IMR-90 (cell line): ENCODE data around the gene CLCNKA.

ENCODE experiments used
- MAFK ChIP-seq: IDR thresholded peaks from 2 replicates; pipeline ENCODE4 v1.6.1; 2012; ENCODE audit warnings: low read depth, low read length, improper control_type of control experiment
- MXI1 ChIP-seq: IDR thresholded peaks from 2 replicates; pipeline ENCODE4 v1.6.1; 2012; ENCODE audit warnings: low read depth, mild to moderate bottlenecking, low read length, moderate library complexity, borderline replicate concordance
- POLR2A ChIP-seq: IDR thresholded peaks from 2 replicates; pipeline ENCODE4 v1.6.1; 2012; ENCODE audit warnings: mild to moderate bottlenecking, low read depth, low read length
- SMC3 ChIP-seq: fragments of 150-350 bp; IDR thresholded peaks from 2 replicates; pipeline ENCODE4 v1.6.1; 2016; ENCODE audit warnings: low read depth, mild to moderate bottlenecking, antibody characterized with exemption, low read length, moderate library complexity
- TF ChIP-seq, protein P1 (sequence below): conservative IDR thresholded peaks from 2 replicates; pipeline ENCODE4 v1.5.1; 2012; ENCODE audit warnings: mild to moderate bottlenecking, low read depth, low read length, improper control_type of control experiment
- TF ChIP-seq, protein P2 (sequence below): fragments of 150-350 bp; IDR thresholded peaks from 2 replicates; pipeline ENCODE4 v1.6.1; 2016; ENCODE audit warnings: low read depth, mild to moderate bottlenecking, low read length, moderate library complexity, borderline replicate concordance
- TF ChIP-seq, protein P3 (sequence below): fragments of 150-350 bp; IDR thresholded peaks from 2 replicates; pipeline ENCODE4 v1.6.1; 2017; ENCODE audit warnings: mild to moderate bottlenecking, antibody characterized with exemption, low read length, low read depth

DNA sequence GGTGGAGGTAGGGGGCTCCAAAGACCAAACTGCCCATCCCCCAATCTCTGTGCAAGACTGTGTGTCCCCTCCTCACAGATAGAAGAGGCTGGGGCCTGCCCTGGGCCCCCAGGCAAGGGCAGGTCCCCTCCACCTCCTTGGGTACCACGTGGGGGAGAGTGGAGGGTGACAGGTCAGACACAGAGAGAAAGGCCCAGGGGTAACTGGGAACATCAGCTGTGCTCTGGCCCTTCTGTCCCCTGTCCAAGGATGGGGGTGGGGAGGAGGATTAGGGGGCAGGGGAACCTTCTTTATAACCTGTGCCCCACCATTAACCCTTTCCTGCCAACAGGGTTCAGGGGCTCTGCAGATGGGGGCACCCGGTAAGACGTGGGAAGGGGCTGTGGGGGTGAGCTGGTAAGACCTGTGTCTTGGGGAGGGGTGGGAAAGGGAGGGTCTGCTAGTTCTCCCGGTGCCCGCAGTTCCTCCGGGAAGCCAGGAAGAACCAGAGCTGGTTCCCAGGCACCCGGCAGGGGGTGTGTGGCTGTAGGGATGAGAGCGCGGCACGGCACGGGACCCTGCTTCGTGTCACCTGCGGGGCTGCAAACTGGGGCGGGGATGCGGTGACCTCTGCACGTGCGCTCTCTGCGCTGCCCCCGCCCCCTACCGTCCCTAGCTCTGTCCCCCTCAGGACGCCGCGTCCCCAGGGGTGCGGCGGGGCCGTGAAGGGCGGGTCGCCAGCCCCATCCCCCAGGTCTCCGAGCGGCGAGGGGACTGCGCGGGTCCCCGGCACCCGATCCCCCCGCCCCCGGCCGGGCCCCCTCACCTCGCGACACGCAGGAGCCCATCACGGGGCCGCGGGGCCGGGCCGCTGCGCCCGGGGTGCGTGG is 51.0 kb downstream of the CLCNKA start:
- TF ChIP-seq, protein P1, sequence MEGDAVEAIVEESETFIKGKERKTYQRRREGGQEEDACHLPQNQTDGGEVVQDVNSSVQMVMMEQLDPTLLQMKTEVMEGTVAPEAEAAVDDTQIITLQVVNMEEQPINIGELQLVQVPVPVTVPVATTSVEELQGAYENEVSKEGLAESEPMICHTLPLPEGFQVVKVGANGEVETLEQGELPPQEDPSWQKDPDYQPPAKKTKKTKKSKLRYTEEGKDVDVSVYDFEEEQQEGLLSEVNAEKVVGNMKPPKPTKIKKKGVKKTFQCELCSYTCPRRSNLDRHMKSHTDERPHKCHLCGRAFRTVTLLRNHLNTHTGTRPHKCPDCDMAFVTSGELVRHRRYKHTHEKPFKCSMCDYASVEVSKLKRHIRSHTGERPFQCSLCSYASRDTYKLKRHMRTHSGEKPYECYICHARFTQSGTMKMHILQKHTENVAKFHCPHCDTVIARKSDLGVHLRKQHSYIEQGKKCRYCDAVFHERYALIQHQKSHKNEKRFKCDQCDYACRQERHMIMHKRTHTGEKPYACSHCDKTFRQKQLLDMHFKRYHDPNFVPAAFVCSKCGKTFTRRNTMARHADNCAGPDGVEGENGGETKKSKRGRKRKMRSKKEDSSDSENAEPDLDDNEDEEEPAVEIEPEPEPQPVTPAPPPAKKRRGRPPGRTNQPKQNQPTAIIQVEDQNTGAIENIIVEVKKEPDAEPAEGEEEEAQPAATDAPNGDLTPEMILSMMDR = no peak
- TF ChIP-seq POLR2A (no peak), MAFK (no peak), SMC3 (no peak), MXI1 (no peak)
- TF ChIP-seq, protein P2, sequence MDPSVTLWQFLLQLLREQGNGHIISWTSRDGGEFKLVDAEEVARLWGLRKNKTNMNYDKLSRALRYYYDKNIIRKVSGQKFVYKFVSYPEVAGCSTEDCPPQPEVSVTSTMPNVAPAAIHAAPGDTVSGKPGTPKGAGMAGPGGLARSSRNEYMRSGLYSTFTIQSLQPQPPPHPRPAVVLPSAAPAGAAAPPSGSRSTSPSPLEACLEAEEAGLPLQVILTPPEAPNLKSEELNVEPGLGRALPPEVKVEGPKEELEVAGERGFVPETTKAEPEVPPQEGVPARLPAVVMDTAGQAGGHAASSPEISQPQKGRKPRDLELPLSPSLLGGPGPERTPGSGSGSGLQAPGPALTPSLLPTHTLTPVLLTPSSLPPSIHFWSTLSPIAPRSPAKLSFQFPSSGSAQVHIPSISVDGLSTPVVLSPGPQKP = no peak
- TF ChIP-seq, protein P3, sequence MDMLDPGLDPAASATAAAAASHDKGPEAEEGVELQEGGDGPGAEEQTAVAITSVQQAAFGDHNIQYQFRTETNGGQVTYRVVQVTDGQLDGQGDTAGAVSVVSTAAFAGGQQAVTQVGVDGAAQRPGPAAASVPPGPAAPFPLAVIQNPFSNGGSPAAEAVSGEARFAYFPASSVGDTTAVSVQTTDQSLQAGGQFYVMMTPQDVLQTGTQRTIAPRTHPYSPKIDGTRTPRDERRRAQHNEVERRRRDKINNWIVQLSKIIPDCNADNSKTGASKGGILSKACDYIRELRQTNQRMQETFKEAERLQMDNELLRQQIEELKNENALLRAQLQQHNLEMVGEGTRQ = no peak
